Measurements from ENCODE around the gene KIF1C. TPM values are rescaled to one million over a fixed set of nuclear protein-coding genes. Genes with fewer than 3 reads are reported as not detected.

Gene KIF1C
- 22.1 and 22.2 TPM in 2 replicates for total RNA-seq (ENCODE audit: low replicate concordance)

DNA sequence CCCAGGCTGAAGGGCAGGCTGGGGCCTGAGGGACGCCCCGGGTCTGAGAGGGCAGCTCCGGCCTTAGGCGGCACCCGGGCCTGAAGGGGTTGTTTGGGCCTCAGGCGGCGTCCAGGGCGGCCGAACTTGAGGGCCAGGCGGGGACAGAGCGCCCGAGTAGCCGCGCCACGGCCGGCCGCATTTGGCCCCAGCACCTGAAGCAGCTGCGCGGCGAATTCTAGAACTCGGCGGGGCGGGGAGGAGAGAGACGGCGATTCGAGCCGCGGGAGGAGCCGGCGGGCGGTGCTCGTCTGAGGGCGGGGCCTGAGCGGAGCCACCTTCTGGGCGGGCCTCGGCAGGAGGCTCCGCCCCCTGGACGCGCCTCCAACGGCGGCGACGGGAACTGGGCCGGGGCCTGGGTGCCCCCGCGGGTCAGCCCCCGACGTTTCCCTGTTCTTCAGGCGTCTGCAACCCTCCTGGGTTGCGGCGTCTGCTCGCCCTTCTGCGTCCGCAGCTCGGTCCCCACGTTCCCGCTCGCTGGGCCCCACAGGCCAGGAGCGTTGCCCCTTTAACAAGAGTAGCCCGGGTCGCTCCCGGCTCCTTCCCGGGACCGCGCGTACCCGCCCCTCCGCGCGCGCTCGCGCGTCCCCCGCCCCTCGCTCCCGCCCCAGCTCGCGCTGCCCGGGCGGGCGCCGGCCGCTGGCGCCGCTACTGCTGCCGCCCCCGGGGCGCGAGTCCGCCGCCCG is at the start of gene KIF1C, which contains the start of gene INCA1:
KIF1C (plus strand) TSS at position 649 of the 725 bp plus-strand sequence. CDS start 2,297 bp downstream, outside the sequence.
INCA1 (minus strand) TSS at position 221 of the 725 bp plus-strand sequence. CDS start 3,085 bp downstream, outside the sequence.
- Histone ChIP-seq H3K4me1 (peaks cover 16% of the 10 kb centered on the region), H2AFZ (replicated peaks) (peak within 1 kb of the TSS; percentile 98), H3K9ac (peak within 1 kb of the TSS; percentile 20), H3K27me3 (peaks cover 32% of the 10 kb centered on the region), H3K79me2 (ENCODE audit: low read depth) (peaks cover 23% of the 10 kb centered on the region), H3K4me2 (peak within 1 kb of the TSS; percentile 93), H3F3A (ENCODE audit: low read depth) (no peaks in the 10 kb centered on the region), H4K20me1 (ENCODE audit: low read depth) (peaks cover 18% of the 10 kb centered on the region), H3K36me3 (no peaks in the 10 kb centered on the region), H3K9me3 (ENCODE audit: low read depth) (no peaks in the 10 kb centered on the region), H3K27ac (peak within 1 kb of the TSS; percentile 85), H3K4me3 (peak within 1 kb of the TSS; percentile 92)
- TF ChIP-seq CTCF (IDR thresholded peaks at IDR 0.05) (no peak), EZH2 (IDR thresholded peaks at IDR 0.05) (peak; percentile 41), EZH2phosphoT487 (IDR thresholded peaks at IDR 0.05) (peak; percentile 31)
- DNase-seq (ENCODE audit: low spot score) = peak; percentile 96
- Mint-ChIP-seq H3K27me3 (ENCODE audit: insufficient read depth, low read depth) (peaks cover 12% of the 10 kb centered on the region), H3K27ac (no peak within 1 kb of the TSS), H3K9me3 (no peaks in the 10 kb centered on the region), H3K4me3 (peak within 1 kb of the TSS; percentile 91), H3K36me3 (peaks cover 16% of the 10 kb centered on the region), H3K4me1 (peaks cover 10% of the 10 kb centered on the region)

GRCh38 chr17:4948166-4948930 is 49.4 kb upstream of the KIF1C start, which contains the start of gene PFN1:
TSS of gene PFN1 (minus strand) at chr17:4948530. CDS start at chr17:4948394, 136 bp downstream.
- Mint-ChIP-seq H3K4me3 (peak within 1 kb of the TSS; percentile 93), H3K36me3 (peaks cover 18% of the 10 kb centered on the region), H3K27ac (peak within 1 kb of the TSS; percentile 93), H3K27me3 (ENCODE audit: insufficient read depth, low read depth) (peaks cover 15% of the 10 kb centered on the region), H3K4me1 (peaks cover 41% of the 10 kb centered on the region), H3K9me3 (no peaks in the 10 kb centered on the region)
- Histone ChIP-seq H2AFZ (replicated peaks) (peak within 1 kb of the TSS; percentile 65), H3K27ac (peak within 1 kb of the TSS; percentile 85), H3K27me3 (no peaks in the 10 kb centered on the region), H3K4me3 (peak within 1 kb of the TSS; percentile 77), H3K9ac (peak within 1 kb of the TSS; percentile 62), H3F3A (ENCODE audit: low read depth) (peaks cover 86% of the 10 kb centered on the region), H3K36me3 (no peaks in the 10 kb centered on the region), H3K79me2 (ENCODE audit: low read depth) (peaks cover 53% of the 10 kb centered on the region), H3K4me2 (peak within 1 kb of the TSS; percentile 87), H3K9me3 (ENCODE audit: low read depth) (no peaks in the 10 kb centered on the region), H3K4me1 (peaks cover 22% of the 10 kb centered on the region), H4K20me1 (ENCODE audit: low read depth) (peaks cover 34% of the 10 kb centered on the region)
- TF ChIP-seq EZH2 (IDR thresholded peaks at IDR 0.05) (no peak), EZH2phosphoT487 (IDR thresholded peaks at IDR 0.05) (no peak), CTCF (IDR thresholded peaks at IDR 0.05) (no peak)
- DNase-seq (ENCODE audit: low spot score) = peak; percentile 88

DNA sequence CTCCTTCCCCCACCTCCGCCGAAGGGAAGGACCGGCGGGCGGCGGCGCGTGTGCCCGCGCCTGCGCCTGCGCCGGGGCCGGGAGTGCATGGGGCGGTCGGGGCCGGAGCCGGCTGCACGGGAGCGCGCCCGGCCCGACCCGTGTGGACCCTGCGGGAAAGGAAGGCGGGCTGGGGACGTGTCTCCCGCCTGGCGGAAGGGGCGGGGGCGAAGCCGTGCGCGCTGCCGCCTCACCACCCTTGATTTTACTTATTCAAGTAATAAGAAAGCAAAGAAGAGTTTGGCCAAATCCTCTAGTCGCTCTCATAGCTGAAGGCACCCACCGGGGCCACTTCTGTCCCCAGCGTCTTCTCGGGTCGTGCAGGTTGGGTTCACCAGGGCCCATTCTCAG is 48.8 kb upstream of the KIF1C start:
- no peak overlapping the region for H2AFZ ChIP-seq (replicated peaks)
- no peaks in the 10 kb centered on the region for H3K36me3 ChIP-seq
- H3K79me2 ChIP-seq (ENCODE audit: low read depth) = peaks cover 50% of the 10 kb centered on the region
- peaks cover 45% of the 10 kb centered on the region for H3K4me1 Mint-ChIP-seq
- peaks cover 34% of the 10 kb centered on the region for H4K20me1 ChIP-seq (ENCODE audit: low read depth)
- peak; percentile 95 for DNase-seq (ENCODE audit: low spot score)
- no peaks in the 10 kb centered on the region for H3K9me3 Mint-ChIP-seq
- peak overlapping the region; percentile 77 for H3K4me3 ChIP-seq
- H3K4me3 Mint-ChIP-seq = peak overlapping the region; percentile 93
- H3K27me3 ChIP-seq = no peaks in the 10 kb centered on the region
- peaks cover 15% of the 10 kb centered on the region for H3K27me3 Mint-ChIP-seq (ENCODE audit: insufficient read depth, low read depth)
- H3K4me1 ChIP-seq = peaks cover 22% of the 10 kb centered on the region
- TF ChIP-seq CTCF (IDR thresholded peaks at IDR 0.05) (no peak), EZH2 (IDR thresholded peaks at IDR 0.05) (no peak)
- H3K27ac Mint-ChIP-seq = peak overlapping the region; percentile 72
- peaks cover 19% of the 10 kb centered on the region for H3K36me3 Mint-ChIP-seq
- peak overlapping the region; percentile 87 for H3K4me2 ChIP-seq
- H3F3A ChIP-seq (ENCODE audit: low read depth) = peaks cover 80% of the 10 kb centered on the region
- H3K9ac ChIP-seq = no peak overlapping the region
- H3K9me3 ChIP-seq (ENCODE audit: low read depth) = no peaks in the 10 kb centered on the region
- H3K27ac ChIP-seq = peak overlapping the region; percentile 85

Data from neural progenitor cell (in vitro differentiated cells).